22Rv1 (cell line): ENCODE results near the gene GDPD5.

ENCODE experiments used
- CTCF ChIP-seq: fragments of 450-650 bp; IDR thresholded peaks from 2 replicates; pipeline ENCODE4 v1.5.1; 2017; ENCODE audit warnings: mild to moderate bottlenecking
- ZFX ChIP-seq: fragments of 450-650 bp; IDR thresholded peaks from 2 replicates; pipeline ENCODE4 v1.6.1; 2017; ENCODE audit warnings: antibody characterized with exemption, borderline replicate concordance

- no peak for TF ChIP-seq CTCF
- TF ChIP-seq ZFX, result no peak
Observed at GRCh38 chr11:75487365-75487764, 38.4 kb downstream of the GDPD5 start.
